ENCODE data around the gene CIDEC. TPM values are rescaled to one million over a fixed set of nuclear protein-coding genes. Genes with fewer than 3 reads are reported as not detected.

Gene CIDEC
- total and polyA plus RNA-seq, 9 of the 15 experiments (the other 6 are each of a cell fraction or from before 2014, with no cell fraction given), result not detected

GRCh38 chr3:9906480-9906879 is 26.4 kb upstream of the CIDEC start:
- H3K9ac ChIP-seq (ENCODE audit: insufficient read depth in 1 of 2, low read depth in 2 of 2, low read length in 2 of 2), result no peak overlapping the region
- H3K4me2 ChIP-seq (ENCODE audit: insufficient read depth, low read length), result no peak overlapping the region
- H3K9me1 ChIP-seq (ENCODE audit: control insufficient read depth, insufficient read depth, low read length), result no peaks in the 10 kb centered on the region
- DNase-seq (ENCODE audit: extremely low read depth in 1 of 4, low spot score in 3 of 4), result no peak
- no peaks in the 10 kb centered on the region for H3K27me3 ChIP-seq (ENCODE audit: control insufficient read depth in 2 of 2, insufficient read depth in 2 of 2, low read length in 2 of 2)
- no peak overlapping the region for H2AFZ ChIP-seq (ENCODE audit: low read depth, low read length)
- no peak for ATAC-seq
- H3K36me3 ChIP-seq (ENCODE audit: control insufficient read depth, insufficient read depth, low read length), result no peaks in the 10 kb centered on the region
- H3K27ac ChIP-seq (ENCODE audit: extremely low read depth, low read depth, low read length), result no peak overlapping the region
- H3K4me1 ChIP-seq (replicated peaks in 1 of 2; ENCODE audit: control insufficient read depth in 2 of 2, insufficient read depth in 2 of 2, low read length in 2 of 2), result peaks cover 18 to 20% of the 10 kb centered on the region in 2 experiments
- H4K20me1 ChIP-seq (replicated peaks; ENCODE audit: control insufficient read depth, insufficient read depth, low read length), result no peaks in the 10 kb centered on the region
- no peaks in the 10 kb centered on the region for H3K79me2 ChIP-seq (ENCODE audit: control insufficient read depth, insufficient read depth, low read length)
- TF ChIP-seq, protein P1, sequence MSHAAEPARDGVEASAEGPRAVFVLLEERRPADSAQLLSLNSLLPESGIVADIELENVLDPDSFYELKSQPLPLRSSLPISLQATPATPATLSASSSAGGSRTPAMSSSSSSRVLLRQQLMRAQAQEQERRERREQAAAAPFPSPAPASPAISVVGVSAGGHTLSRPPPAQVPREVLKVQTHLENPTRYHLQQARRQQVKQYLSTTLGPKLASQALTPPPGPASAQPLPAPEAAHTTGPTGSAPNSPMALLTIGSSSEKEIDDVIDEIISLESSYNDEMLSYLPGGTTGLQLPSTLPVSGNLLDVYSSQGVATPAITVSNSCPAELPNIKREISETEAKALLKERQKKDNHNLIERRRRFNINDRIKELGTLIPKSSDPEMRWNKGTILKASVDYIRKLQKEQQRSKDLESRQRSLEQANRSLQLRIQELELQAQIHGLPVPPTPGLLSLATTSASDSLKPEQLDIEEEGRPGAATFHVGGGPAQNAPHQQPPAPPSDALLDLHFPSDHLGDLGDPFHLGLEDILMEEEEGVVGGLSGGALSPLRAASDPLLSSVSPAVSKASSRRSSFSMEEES (CRISPR knock-in tag; IDR thresholded peaks at IDR 0.05), result no peak
- TF ChIP-seq ZNF23 (CRISPR knock-in tag; IDR thresholded peaks at IDR 0.05) (no peak), MAZ (CRISPR knock-in tag; conservative IDR thresholded peaks at IDR 0.05 in 1 of 2, IDR thresholded peaks at IDR 0.05 in 1 of 2) (no peak), NCOA2 (IDR thresholded peaks at IDR 0.05; ENCODE audit: partially characterized antibody in 2 of 2) (no peak), NFIC (IDR thresholded peaks at IDR 0.05) (peak; percentile 83), PRMT5 (CRISPR knock-in tag; IDR thresholded peaks at IDR 0.05) (no peak)
- no peak overlapping the region for H3K4me3 ChIP-seq
- no peaks in the 10 kb centered on the region for H3K9me3 ChIP-seq (replicated peaks; ENCODE audit: control insufficient read depth, insufficient read depth, low read depth, low read length)
- POLR2A ChIA-PET, result interaction anchor here (0.8 to 5.8 kb wide), 5 partner anchors 9 to 512 kb away, joined by 3 to 29 read pairs (median 4); partner anchors contain the start of gene JAGN1
- CTCF ChIA-PET (ENCODE audit: low intra/inter-chr PET ratio), result no interaction called here
- WGBS (ENCODE audit: insufficient coverage, low coverage, missing lambda C conversion rate), result 60% methylated on average over 5 of the region's 5 CpGs
- in situ Hi-C loops (cut with MboI) (no loop called here), intact Hi-C loops (cut with micrococcal nuclease) (no loop called here)
- BruUV-seq (replicated peaks), result no TSS peak
- no peak for FAIRE-seq
